Brain microvascular endothelial cell (primary cell): Measurements from ENCODE around the gene CLEC5A.
"Not testable (repeated sequence)": the region's sequence is repeated elsewhere in the genome, so short reads cannot be mapped to it uniquely, and the experiment has no call there.

Experiments used
- DNase-seq: peaks from one replicate; pipeline ENCODE4 v3.0.0-alpha.2; 2020
- H3K27ac ChIP-seq: fragments of 250-450 bp; sonication (Bioruptor Pico); 2 replicates; pipeline ENCODE4 v1.5.1; 2020; ENCODE audit warnings: mild to moderate bottlenecking, moderate library complexity
- H3K27me3 ChIP-seq: fragments of 250-450 bp; sonication (Bioruptor Pico); replicated peaks from 2 replicates; pipeline ENCODE4 v1.5.1; 2020; ENCODE audit warnings: mild to moderate bottlenecking
- H3K36me3 ChIP-seq: fragments of 250-450 bp; sonication (Bioruptor Pico); replicated peaks from 2 replicates; pipeline ENCODE4 v1.5.1; 2020; ENCODE audit warnings: mild to moderate bottlenecking
- H3K4me3 ChIP-seq: 2 replicates; pipeline ENCODE4 v1.5.1; 2011; ENCODE audit warnings: low read depth, mild to moderate bottlenecking, control low read depth, low read length, moderate library complexity
- CTCF ChIP-seq: IDR thresholded peaks from 2 replicates; pipeline ENCODE4 v1.5.1; 2011; ENCODE audit warnings: low read depth, mild to moderate bottlenecking, moderate library complexity, low read length, control low read depth, inconsistent platforms; ENCODE audit errors: missing control alignments
- in situ Hi-C: cut with HindIII; loops from 2 replicates; pipeline ENCODE4 v1.10.0; 2017; ENCODE audit warnings: low sequenced_read_pairs, low pct_ligation_motif_present

The CLEC5A gene

GRCh38 chr7:141946796-141947195 lies at the start of gene CLEC5A:
Gene CLEC5A (minus strand): TSS chr7:141946974. CDS start chr7:141946292, 682 bp downstream.
- Histone ChIP-seq H3K4me3 (no peak within 1 kb of the TSS), H3K27me3 (no peaks in the 10 kb centered on the region), H3K36me3 (no peaks in the 10 kb centered on the region), H3K27ac (no peak within 1 kb of the TSS)
- in situ Hi-C loops: no loop called here
- no peak for TF ChIP-seq CTCF
- DNase-seq: no peak

GRCh38 chr7:141993354-141993753 lies 46.6 kb upstream of the CLEC5A start:
- Histone ChIP-seq H3K27me3 (no peaks in the 10 kb centered on the region), H3K27ac (no peak overlapping the region), H3K36me3 (no peaks in the 10 kb centered on the region), H3K4me3 (no peak overlapping the region)
- DNase-seq: no peak
- TF ChIP-seq CTCF: no peak
- in situ Hi-C loops: no loop called here

- in situ Hi-C loops: no loop called here
- Histone ChIP-seq H3K4me3 (no peak overlapping the region), H3K27ac (no peak overlapping the region), H3K27me3 (no peaks in the 10 kb centered on the region), H3K36me3 (no peaks in the 10 kb centered on the region)
- no peak for TF ChIP-seq CTCF
- DNase-seq: no peak
Observed at GRCh38 chr7:141992688-141993087, 45.9 kb upstream of the CLEC5A start.

- Histone ChIP-seq H3K27me3 (no peaks in the 10 kb centered on the region), H3K36me3 (no peaks in the 10 kb centered on the region), H3K27ac (no peak overlapping the region), H3K4me3 (no peak overlapping the region)
- in situ Hi-C loops: no loop called here
- no peak for TF ChIP-seq CTCF
- DNase-seq: peak; percentile 11
Observed at GRCh38 chr7:141992156-141992555, 45.4 kb upstream of the CLEC5A start.

GRCh38 chr7:141991140-141991539 lies 44.4 kb upstream of the CLEC5A start:
- H3K27me3 ChIP-seq: no peaks in the 10 kb centered on the region
- no peak overlapping the region for H3K4me3 ChIP-seq
- in situ Hi-C loops: no loop called here
- TF ChIP-seq CTCF: no peak
- DNase-seq: no peak
- H3K36me3 ChIP-seq: no peaks in the 10 kb centered on the region
- H3K27ac ChIP-seq: no peak overlapping the region

- no peak for TF ChIP-seq CTCF
- H3K27ac ChIP-seq: no peak overlapping the region
Observed at GRCh38 chr7:141990011-141990725, 43.4 kb upstream of the CLEC5A start.

GRCh38 chr7:141987803-141988202 lies 41.0 kb upstream of the CLEC5A start:
- H3K27me3 ChIP-seq, in situ Hi-C loops, H3K4me3 ChIP-seq, H3K36me3 ChIP-seq, DNase-seq, H3K27ac ChIP-seq: not testable (repeated sequence)

More at GRCh38 chr7:141990011-141990725, 43.4 kb upstream of the CLEC5A start:
- no peak for DNase-seq
- in situ Hi-C loops: no loop called here
- Histone ChIP-seq H3K36me3 (no peaks in the 10 kb centered on the region), H3K27me3 (no peaks in the 10 kb centered on the region), H3K4me3 (no peak overlapping the region)
